HUDEP-2 (cell line): ENCODE measurements around the gene PTH.
A peak's percentile ranks its signal among the peaks of the same experiment; 100 is the strongest.

ENCODE experiments used
- DNase-seq, 76 experiments: peaks; one replicate each; lab custom pipeline; 2025; ENCODE audit not compliant: unreplicated experiment in 76 of 76; lab: John Stamatoyannopoulos, UW

The PTH gene

DNA sequence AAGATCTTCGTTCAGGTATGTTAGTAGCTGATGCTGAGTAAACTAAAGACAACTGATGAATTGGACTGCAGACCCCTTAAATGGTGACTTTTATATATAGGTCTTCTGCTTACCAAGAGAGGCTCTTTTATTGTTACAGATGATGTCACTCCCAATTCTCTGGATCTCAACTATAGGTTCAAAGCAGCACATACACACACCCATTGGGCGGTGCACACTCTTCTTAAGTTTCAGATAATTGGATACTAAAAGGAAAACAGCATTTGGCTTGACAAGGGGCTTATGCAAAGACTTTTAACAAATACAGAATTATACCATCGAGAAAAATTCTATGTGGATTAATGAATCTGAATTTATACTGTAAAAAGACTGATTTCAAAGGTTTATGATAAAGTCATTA, at the start of gene PTH:
Gene PTH, minus strand, starts transcription at position 69 of the 400 bp plus-strand sequence. CDS start 3,142 bp downstream, outside the sequence.
- no peak for DNase-seq

GRCh38 chr11:13538044-13538443, 42.2 kb upstream of the PTH start:
- DNase-seq = no peak

DNA sequence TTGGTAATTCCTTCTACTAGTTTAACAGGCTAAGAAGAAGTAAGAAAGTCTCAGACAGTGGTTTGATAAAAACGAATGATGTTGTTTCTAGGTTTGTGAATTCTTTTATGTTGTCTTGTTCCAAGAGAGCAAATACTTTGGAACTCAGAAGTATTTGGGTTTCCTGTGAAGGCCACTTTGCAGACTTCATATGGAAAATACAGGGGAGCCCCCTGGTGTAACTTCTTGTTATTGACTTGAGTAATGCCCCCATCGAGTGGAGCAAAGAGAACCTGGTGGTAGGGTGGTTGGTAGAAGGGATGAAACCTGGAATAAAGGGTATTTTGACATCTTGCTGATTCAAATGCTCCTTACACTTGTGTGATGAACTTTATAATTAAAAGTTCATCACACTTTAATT, 40.0 kb upstream of the PTH start:
- DNase-seq = peak in 14 of 76 experiments; percentile 0 to 51 (median 6)

GRCh38 chr11:13534358-13534757, 38.6 kb upstream of the PTH start:
- no peak for DNase-seq

- no peak for DNase-seq
These were observed 29.5 kb upstream of the PTH start for GRCh38 chr11:13525257-13525656.

GRCh38 chr11:13503393-13503792, 7.6 kb upstream of the PTH start:
- no peak for DNase-seq

GRCh38 chr11:13502492-13502891, 6.7 kb upstream of the PTH start:
- DNase-seq = no peak

DNA sequence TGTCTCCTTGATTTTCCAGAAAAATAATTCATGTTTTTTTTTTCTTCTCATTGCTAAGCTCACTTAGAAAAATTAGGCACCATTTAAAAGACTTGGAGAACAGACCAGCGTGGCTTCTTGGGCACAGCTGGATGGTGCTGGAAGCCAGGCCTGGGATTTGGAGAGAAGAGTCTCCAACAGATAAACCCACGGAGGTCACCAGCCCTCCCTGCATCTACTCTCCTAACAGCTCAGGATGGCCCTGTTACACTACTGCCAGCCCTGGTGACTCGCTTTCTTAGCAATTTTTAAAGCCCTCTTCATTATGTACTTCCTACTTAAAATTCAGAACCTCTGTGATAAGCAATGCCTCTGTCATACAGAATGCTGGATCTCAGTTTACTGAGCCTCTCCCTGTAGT, 1.7 kb downstream of the PTH start:
- DNase-seq = no peak

GRCh38 chr11:13487661-13488030, 8.2 kb downstream of the PTH start:
- DNase-seq = peak in 28 of 76 experiments; percentile 1 to 55 (median 9)

DNA sequence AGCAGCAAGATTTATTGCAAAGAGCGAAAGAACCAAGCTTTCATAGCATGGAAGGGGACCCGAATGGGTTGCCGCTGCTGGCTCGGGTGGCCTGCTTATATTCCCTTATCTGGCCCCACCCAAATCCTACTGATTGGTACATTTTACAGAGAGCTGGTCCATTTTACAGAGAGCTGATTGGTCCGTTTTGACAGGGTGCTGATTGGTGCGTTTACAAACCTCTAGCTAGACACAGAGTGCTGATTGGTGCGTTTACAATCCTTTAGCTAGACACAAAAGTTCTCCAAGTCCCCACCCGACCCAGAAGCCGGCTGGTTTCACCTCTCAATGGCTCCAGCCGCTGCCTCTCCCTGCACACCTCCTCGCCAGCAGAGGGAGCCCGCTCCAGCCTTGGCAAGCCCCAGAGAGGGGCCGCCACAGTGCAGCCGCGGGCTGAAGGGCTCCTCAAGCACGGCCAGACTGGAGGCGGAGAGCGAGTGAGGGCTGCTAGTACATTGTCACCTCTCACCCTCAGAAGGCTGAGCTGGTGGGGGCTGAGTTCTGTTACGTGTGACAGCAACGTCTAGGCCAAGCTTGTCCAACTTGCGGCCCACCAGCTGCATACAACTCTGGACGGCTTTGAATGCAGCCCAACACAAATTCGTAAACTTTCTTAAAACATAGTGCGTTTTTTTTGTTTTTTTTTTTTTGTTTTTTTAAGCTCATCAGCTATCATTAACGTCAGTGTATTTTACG, 8.7 kb downstream of the PTH start:
- DNase-seq = peak in 61 of 76 experiments; percentile 8 to 71 (median 46)

GRCh38 chr11:13480198-13480597, 15.6 kb downstream of the PTH start:
- no peak for DNase-seq

GRCh38 chr11:13479688-13480087, 16.1 kb downstream of the PTH start:
- no peak for DNase-seq

GRCh38 chr11:13475091-13475490, 20.7 kb downstream of the PTH start:
- no peak for DNase-seq

- no peak for DNase-seq
These were observed 22.6 kb downstream of the PTH start for GRCh38 chr11:13473013-13473722.

DNA sequence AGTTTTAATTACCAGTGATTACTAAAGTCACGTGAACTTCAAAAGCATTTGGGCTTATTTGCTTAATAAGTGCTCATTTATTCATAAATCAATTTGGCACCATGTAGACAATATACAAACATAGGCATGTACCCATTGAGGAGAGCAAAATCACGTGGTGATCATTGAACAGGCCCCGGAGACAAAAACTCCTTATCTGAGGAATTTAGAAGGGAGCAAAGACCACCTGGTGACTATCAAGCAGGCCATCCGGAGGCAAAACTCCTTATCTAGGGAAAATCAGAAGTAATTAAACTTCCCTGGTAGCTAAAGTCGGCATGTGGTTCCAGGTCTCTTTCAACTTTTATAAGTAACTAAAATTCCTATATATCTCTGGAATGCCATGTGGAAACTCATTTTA, 27.0 kb downstream of the PTH start:
- DNase-seq = no peak

DNA sequence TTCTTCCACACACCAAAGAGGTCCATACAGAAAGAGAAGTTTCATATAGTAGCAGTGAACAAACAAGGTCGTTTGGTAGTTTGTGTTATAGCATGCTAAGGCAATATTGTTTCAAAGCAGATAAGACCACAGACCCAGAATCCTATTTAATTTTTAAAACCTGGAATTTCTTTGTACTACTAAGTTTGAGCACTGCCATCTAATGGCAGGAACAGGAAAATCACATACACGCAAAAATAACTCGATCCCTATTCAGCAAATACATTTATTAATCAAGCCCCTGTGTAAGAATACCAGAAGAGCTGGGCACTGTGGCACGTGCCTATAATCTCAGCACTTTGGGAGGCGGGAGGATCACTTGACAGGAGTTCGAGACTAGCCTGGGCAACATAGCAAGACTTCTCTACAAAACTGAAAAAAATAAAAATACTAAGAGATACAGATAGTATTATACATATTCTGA, 29.9 kb downstream of the PTH start:
- DNase-seq = peak in 22 of 76 experiments; percentile 1 to 48 (median 15)

- peak in 3 of 76 experiments; percentile 21 to 35 (median 28) for DNase-seq
These were observed 32.0 kb downstream of the PTH start for GRCh38 chr11:13463779-13464290.

- DNase-seq = peak; percentile 25 to 92 (median 84)
These were observed 32.7 kb downstream of the PTH start, which contains the start of gene BTBD10 for GRCh38 chr11:13462901-13463778. BTBD10 (minus strand) TSS chr11:13463222; CDS start chr11:13445124, 18,098 bp downstream.

- DNase-seq = peak in 22 of 76 experiments; percentile 1 to 58 (median 29)
These were observed 33.4 kb downstream of the PTH start for GRCh38 chr11:13462311-13462900.

GRCh38 chr11:13461291-13461690, 34.5 kb downstream of the PTH start:
- no peak for DNase-seq
